Suppressor macrophage treated with lipopolysaccharide for 1 hour (primary cell): ENCODE results near the gene TAS1R1.

Source experiments
- DNase-seq, 3 donors: peaks; one replicate each; pipeline ENCODE4 v3.0.0-alpha.2; 2020 to 2022

TAS1R1 gene

DNA sequence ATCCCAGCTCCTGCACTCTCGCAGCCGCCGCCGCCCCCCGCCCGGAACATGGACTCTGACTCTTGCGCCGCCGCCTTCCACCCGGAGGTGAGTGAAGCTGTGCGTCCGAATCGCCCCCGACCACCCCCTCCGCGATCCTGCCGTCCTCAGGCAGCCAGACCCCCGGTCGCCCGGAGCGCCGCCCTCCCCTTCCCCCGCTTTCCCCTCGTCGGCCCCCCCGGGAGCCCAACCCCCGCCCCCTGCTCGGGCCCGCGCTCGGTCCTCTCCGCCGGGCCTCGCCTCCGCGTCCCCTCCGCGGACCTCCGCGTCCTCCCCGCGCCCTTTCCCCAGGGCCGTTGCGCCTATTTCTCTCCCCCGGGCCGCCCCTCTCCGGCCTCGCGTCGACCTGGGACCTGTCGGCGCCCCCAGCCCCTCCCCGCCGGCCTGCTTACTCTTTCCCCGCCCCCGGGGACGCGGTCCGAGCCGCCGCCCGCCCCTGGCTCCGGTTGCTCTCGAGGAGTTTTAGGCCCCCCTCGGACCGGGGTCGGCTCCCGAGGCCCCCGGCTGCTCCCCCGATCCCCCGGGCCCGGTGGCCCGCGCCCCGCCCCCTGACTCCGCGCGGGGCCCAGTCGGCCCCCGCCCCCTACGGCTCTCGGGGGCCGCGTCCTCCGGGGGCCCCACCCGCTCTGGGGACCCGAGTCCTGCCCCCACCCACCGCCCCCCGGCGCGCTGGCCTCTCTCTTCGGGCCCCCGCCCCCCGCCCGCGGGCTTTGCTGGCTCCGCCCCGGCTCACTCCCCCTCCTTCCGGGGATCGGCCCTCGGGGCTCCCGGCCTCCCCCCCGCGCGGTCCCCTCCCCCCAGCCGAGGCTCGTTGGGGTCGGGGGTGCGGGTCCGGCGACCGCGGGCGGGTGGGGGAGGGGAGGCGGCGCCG is 59.2 kb downstream of the TAS1R1 start:
- DNase-seq, result peak; percentile 24 to 76 (median 53)

DNA sequence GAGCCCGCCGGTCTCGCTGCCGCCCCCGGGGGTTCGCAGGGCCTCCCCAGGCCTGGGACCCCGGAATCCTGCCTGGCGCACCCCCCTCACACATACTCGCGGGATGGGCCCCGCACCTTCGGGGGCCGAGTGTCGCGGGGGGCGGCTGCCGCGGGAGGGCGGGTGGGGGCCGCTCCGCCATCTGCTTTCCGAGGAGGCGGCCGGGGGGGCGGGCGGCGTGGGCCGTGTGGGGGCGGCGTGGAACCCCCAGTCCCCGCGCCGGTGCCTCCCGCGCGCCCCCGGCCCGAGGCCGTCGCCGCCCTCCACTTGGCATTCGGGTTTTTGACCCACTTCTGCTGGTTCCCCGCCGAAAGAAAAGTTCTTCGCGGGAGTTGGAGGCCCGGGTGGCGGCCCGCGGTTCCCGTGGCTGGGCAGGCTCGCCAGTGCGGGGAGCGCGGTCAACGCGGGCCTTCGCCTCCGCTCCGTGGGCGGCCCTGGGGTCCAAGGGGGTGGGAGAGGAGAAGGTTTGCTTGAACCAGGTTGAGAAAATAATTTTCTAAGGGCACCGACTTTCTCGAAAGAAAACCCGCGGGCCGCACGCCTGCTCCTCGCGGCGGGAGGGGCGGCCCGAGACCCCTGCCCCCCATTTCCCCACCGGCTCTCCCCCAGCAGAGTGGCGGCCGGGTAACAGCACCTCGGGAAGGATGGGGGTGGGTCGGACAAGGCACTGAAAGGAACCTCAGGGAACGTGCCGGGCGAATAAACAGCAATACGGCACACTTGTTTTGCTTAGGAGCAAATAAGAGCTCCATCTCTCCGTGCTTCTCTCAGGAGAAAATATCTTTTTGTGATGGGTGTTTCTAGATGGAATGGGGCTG is 60.0 kb downstream of the TAS1R1 start:
- DNase-seq, result peak in 1 of 3 donors; percentile 39

DNA sequence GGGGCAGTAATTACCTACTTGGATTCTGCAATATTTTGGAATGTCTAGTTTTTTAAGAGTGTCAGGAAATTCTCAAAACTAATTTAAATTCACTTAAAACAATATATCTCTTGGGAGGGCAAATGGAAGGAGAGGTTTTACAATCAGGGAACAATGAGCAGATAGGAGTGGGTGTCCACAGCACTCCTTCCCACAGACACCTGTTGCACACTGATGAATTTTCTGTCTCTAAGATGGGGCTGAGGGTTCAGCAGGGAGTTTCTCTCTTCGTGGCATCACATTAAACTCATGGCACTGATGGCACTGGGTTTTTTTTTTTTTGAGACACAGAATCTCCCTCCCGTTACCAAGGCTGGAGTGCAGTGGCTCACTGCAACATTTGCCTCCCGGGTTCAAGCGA is 63.9 kb downstream of the TAS1R1 start:
- no peak for DNase-seq

DNA sequence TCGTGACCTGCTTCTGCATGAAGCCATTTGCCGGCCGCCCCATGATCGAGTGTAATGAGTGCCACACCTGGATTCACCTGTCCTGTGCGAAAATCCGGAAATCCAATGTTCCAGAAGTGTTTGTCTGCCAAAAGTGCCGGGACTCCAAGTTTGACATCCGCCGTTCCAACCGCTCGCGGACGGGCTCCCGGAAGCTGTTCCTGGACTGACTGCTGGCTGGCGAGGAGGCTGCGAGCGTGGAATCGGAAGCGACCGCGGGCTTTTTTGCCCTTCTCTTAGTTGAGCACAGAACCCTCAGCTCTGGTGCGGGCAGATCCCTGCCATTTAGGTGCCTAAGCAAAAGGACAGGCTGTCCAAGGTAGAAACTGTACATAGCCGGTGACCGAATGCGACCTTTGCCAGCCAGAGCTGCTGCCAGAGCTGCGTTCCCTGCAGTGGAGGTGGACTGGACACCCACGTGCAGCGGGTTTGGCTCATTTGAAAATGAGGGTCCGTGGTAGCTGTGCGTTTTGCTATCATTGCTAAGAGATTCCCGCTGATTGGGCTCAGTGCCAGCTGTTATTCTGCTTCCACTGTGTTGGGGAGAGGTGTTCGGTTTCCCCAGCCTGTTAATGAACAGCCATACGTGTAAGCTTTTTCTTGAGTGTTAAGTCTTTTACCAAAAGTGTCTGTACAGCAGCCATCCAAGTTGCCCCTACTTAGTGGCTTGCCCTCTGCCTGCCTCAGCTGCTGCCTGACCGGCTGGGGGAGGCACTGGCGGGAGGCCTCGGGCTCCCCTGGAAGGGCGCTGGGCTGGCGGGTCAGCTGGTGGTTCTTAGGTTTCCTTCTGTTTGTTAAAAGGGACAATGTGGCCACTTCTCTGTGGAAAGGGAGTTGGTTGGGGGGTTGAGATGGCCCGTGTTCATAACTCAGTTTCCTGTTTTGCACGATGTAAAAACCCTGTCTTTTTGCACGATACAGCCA is 66.6 kb downstream of the TAS1R1 start:
- no peak for DNase-seq

DNA sequence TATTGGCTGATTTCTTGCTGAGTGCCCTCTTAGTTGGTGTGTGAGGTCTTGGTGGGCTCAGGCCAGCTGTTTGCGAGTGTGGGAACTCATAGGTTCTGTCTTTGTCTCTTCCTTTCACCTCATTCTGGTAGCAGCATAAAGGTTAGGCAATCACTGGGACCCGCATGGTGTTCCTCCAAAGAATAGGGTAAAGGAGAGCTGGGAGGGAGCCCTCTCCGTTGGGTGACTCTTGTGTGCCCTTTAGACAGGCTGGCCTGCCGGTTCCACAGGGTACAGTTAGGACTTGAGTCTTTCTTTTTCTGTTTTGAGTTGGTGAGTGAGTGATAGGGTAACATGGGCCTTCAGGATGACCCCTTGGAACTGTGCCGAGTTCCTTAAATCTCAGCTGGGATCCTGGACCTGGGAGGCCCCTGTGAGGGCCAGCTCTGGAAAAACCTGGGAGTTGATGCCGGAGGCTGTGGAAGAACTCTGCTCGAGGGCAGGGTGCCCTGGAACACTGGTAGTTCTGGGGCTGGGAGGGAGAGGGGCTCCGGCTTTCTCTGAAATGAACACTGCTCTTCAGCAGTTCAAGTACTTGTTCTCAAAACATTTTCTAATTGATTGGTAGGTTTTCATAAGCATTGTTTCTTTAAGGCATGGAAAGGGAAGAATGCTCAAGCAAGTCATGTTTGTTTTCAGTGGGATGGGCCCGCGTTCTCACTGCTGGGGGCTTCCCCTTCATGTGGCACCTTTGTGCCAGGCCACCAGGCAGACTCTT is 67.5 kb downstream of the TAS1R1 start:
- no peak for DNase-seq

DNA sequence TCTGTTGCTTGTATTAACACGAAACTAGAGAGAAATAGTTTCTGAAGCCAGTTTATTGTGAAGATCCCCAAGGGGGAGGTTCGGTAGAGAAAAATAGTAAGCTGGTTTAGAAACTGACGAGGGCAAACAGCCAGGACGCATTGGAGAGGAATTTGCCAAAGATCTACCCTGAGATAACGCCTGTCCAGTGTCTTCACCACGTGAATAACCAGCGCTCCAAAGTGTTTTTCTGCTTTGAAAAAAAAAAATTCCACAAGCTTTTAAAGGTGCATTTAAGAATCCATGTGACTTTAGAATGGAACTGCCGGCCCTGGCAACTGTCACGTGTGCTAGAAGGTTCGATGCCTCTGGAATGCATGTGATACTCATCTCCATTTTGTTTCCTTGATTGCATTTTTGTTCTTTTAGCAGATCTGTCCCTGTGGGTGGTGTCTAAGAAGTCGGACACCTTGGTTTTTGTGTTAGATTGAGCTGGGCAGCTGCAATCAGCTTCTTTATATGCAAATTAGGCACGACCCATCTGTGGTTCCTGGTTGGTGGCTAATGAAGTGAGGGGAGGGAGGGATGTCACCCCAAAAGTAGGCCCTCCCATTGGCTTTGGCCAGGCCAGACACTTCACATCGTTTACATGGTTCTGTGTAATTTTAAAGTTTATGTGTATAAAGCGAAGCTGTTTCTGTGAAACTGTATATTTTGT is 68.3 kb downstream of the TAS1R1 start:
- no peak for DNase-seq

DNA sequence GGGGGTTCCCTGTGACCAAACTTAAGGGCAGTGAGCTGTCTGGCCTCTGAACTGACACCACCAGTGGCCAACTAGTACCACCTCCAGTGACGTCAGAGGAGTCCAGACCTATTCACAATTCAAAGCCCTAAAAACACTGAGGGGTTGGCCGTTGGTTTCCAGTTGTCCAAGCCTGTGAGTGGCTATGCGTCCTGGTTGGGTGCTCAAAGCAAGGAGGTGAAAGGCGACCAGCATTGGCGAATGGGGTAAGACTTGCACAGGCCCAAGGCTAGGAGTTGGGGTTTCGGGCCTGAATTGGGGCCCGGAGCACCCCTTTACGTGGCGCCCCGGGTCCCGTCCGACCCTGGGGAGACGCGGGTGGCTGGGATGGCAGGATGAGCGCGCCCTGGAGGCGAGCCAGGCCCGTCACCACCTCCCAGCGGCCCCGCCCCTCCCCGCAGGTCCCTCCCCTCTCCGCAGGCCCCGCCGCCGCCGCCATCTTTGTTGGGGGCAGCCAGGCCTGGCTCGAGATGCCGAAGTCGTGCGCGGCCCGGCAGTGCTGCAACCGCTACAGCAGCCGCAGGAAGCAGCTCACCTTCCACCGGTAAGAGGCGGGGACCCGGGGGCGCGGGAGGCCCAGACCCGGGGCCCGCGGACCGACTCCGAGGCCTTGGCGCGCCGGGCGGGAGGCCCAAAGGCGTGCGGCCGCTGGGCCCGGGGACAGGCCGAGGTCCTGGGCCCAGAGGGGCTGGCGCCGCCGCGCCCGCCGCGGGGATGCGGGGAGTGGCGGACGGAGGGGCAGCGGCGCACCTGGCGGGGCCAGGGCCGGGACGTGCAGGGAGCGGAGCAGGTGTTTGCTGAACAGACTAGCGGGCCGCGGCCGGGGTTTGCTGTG is 69.8 kb downstream of the TAS1R1 start, which contains the start of gene THAP3:
Gene THAP3 (plus strand): TSS at position 159 of the 874 bp plus-strand sequence. CDS start 351 bp downstream, at position 510.
- peak; percentile 92 to 97 (median 94) for DNase-seq

DNA sequence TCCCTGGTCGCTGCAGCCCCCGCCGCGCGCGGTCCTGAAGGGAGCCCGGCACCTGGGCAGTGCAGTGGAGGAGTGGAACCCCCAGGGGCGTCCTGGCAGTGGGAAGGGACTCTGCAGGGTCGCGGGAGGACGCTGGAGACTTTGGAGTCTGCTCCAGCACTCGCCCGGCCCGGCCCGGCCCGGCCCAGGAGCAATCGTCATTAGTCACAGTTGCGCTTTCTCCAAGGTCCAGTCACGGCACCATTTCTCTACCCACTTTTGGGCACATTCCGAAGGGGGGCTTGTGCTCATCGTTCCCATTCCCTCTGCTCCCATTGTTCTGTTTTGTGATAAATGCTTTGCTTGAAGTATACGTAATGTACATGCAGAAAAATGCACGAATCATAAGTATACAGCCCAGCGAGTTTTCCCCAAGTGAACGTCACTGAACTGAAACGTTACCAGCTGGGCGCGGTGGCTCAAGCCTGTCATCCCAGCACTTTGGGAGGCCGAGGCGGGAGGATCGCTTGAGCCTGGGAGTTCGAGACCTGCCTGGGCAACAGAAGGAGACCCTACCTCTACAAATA is 70.6 kb downstream of the TAS1R1 start:
- peak; percentile 55 to 68 (median 58) for DNase-seq

DNA sequence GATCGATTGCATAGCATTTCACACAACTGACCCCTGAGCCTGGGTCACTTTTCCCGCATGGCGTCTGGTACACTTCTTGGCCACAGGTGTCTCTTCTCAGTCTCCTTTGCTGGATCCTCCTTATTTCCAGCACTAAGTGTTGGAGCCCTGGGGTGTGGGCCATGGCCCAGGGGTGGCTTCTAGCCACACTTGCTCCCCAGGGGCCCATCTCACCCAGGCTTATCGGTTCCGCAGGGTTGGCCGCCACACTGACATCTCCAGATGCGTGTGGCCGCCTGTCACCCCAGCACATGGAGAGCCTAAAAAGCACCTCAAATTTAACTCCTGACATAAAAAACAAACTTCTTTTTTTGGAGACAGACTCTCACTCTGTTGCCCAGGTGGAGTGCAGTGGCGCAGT is 71.9 kb downstream of the TAS1R1 start:
- DNase-seq, result no peak

DNA sequence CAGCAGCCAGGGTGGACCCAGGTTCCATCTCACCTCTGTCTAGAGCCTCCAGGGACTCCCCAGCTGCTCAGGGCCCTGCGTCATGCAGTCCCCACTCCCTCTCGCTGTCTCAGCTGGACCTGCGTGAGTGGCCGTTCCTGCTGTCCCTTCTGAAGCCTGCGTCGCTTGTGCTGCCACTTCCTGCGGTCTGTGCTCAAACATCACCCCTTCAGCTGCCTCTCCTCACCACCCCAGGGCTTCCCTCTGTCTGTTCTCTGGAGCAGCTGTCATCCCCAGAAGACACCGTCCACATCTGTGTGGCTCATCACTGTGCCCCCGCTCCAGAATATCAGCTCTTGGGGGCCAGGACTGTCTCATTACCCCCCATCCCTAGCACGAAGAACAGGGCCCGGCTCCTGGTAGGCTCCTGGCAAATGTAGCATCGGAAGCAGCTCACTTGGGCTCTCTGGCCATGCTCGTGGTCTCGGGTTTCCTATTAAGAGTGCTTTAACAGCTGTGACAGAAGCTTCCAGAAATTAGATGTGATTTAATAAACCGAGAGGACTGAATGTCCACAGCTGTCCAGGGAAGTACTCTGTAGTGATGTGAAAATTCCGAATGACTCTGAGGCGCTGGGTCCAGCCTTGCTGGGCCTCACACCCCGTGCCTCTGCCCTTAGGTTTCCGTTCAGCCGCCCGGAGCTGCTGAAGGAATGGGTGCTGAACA is 72.9 kb downstream of the TAS1R1 start:
- DNase-seq, result no peak

DNA sequence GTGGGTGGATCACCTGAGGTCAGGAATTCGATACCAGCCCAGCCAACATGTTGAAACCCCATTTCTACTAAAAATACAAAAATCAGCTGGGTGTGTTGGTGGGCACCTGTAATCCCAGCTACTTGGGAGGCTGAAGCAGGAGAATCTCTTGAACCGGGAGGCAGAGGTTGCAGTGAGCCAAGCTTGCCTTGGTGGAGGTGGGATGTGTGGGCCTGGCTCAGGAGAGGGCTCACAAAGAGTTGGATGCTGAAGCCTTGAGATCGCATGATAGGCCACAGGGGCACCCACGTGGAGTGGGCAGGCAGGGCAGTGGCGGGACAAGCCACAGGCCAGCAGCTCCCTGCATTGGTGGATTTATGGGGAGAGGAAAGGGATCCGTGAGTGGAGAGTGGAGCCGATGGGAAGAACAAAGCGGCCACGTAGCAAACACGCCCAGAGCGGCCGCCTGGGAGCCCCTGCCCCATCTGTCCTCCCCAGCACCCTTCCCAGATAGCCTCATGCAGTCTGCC is 73.9 kb downstream of the TAS1R1 start:
- no peak for DNase-seq
